Ishikawa (cell line): Measurements from ENCODE around the gene ISM2.

Source experiments
- CEBPB ChIP-seq: IDR thresholded peaks from 2 replicates; pipeline ENCODE4 v1.6.1; 2012
- CREB1 ChIP-seq: IDR thresholded peaks from 2 replicates; pipeline ENCODE4 v1.6.1; 2012; ENCODE audit warnings: low read depth
- EP300 ChIP-seq: IDR thresholded peaks from 2 replicates; pipeline ENCODE4 v1.6.1; 2012; ENCODE audit warnings: borderline replicate concordance
- NFIC ChIP-seq: IDR thresholded peaks from 2 replicates; pipeline ENCODE4 v1.6.1; 2012
- RAD21 ChIP-seq: IDR thresholded peaks from 2 replicates; pipeline ENCODE4 v1.6.1; 2012; ENCODE audit warnings: low read depth
- TCF12 ChIP-seq: IDR thresholded peaks from 2 replicates; pipeline ENCODE4 v1.6.1; 2012; ENCODE audit warnings: low read depth
- TEAD4 ChIP-seq: IDR thresholded peaks from 2 replicates; pipeline ENCODE4 v1.6.1; 2012
- YY1 ChIP-seq: IDR thresholded peaks from 2 replicates; pipeline ENCODE4 v1.6.1; 2012; ENCODE audit warnings: low read depth
- ZBTB7A ChIP-seq: IDR thresholded peaks from 2 replicates; pipeline ENCODE4 v1.6.1; 2012; ENCODE audit warnings: low read depth
- TF ChIP-seq, protein P1 (sequence below): IDR thresholded peaks from 2 replicates; pipeline ENCODE4 v1.6.1; 2012; ENCODE audit warnings: low read depth, mild to moderate bottlenecking
- TF ChIP-seq, protein P2 (sequence below): IDR thresholded peaks from 2 replicates; pipeline ENCODE4 v1.6.1; 2012

DNA sequence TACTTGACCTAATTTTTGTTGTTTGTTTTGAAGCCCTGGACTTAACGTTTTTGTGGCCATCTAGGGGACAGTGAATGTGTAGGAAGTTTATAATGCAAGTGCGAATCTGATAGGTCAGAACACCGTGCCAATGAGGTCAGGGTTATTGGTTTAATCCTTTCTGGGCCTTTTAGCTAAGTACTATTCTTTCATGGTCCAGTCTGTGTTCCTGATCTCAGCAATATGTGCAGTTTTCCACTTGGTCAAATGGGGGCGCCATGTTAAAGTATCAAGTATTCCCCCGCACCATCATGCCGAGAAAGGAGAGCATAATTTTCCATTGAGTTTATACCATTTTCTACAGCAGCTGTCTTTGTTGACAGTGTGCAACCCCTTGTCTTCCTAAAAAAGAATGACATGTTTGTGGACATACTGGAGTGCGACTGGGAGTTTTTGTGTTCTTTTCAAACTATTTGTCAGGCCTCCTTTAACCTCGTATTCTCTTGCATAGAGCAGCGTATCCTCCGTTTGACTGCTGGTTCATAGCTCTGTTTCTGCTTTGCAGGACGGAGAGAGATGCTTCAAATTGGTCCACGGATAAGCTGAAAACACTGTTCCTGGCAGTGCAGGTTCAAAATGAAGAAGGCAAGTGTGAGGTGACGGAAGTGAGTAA, 39.4 kb downstream of the ISM2 start:
- TF ChIP-seq YY1: no peak
- no peak for TF ChIP-seq CREB1
- TF ChIP-seq, protein P1, sequence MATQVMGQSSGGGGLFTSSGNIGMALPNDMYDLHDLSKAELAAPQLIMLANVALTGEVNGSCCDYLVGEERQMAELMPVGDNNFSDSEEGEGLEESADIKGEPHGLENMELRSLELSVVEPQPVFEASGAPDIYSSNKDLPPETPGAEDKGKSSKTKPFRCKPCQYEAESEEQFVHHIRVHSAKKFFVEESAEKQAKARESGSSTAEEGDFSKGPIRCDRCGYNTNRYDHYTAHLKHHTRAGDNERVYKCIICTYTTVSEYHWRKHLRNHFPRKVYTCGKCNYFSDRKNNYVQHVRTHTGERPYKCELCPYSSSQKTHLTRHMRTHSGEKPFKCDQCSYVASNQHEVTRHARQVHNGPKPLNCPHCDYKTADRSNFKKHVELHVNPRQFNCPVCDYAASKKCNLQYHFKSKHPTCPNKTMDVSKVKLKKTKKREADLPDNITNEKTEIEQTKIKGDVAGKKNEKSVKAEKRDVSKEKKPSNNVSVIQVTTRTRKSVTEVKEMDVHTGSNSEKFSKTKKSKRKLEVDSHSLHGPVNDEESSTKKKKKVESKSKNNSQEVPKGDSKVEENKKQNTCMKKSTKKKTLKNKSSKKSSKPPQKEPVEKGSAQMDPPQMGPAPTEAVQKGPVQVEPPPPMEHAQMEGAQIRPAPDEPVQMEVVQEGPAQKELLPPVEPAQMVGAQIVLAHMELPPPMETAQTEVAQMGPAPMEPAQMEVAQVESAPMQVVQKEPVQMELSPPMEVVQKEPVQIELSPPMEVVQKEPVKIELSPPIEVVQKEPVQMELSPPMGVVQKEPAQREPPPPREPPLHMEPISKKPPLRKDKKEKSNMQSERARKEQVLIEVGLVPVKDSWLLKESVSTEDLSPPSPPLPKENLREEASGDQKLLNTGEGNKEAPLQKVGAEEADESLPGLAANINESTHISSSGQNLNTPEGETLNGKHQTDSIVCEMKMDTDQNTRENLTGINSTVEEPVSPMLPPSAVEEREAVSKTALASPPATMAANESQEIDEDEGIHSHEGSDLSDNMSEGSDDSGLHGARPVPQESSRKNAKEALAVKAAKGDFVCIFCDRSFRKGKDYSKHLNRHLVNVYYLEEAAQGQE: no peak
- TF ChIP-seq, protein P2, sequence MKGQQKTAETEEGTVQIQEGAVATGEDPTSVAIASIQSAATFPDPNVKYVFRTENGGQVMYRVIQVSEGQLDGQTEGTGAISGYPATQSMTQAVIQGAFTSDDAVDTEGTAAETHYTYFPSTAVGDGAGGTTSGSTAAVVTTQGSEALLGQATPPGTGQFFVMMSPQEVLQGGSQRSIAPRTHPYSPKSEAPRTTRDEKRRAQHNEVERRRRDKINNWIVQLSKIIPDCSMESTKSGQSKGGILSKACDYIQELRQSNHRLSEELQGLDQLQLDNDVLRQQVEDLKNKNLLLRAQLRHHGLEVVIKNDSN: no peak
- no peak for TF ChIP-seq TEAD4
- peak; percentile 67 for TF ChIP-seq RAD21
- no peak for TF ChIP-seq TCF12
- TF ChIP-seq NFIC: no peak
- no peak for TF ChIP-seq ZBTB7A
- no peak for TF ChIP-seq EP300
- no peak for TF ChIP-seq CEBPB
